ENCODE data around the gene SLC25A25.
A peak's percentile ranks its signal among the peaks of the same experiment; 100 is the strongest.
"Not testable (repeated sequence)": the region's sequence is repeated elsewhere in the genome, so short reads cannot be mapped to it uniquely, and the experiment has no call there.

SLC25A25 gene

DNA sequence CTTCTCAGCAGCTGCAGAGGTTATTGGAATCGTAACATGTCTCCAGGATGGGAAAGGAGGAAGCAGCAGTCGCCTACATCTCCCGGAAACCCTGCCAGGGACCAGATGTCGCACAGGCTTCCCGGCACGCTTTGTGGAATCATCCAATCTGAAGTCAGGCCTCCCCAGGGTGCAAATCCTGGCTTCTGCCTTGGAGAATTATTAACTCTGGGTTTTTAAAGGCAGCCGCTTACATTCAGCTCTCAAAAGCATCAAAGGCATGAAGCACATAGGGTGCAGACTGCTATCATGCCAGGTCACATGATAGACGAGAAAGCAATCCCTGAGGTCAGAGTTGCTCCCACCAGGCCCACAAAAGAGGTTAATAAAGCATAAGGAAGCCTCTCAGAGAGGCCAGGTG, 64.1 kb downstream of the SLC25A25 start:
- H3K27ac ChIP-seq (replicated peaks; ENCODE audit: low read length); H3K23ac ChIP-seq (ENCODE audit: low read depth, low read length, poor library complexity); H2BK120ac ChIP-seq (ENCODE audit: low read depth, low read length): not testable (repeated sequence)

DNA sequence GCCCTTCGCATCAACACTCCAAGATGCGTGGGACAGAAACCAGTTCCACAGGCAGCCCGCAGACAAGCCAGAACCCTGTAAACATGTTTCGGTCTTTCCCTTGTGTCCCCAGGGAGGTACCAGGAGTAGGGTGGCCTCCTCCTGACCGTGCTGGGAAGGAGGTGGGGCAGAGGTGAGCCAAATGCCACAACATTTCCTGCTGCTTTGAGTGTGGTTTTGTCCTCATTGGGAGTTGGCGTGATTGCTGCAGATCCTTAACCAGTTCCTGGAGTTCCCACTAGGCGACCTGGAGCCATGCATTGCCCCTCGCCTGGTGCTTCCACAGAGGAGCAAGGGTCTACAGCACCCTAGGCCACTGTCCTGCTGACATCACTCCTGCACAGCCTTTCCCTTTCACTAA, 67.5 kb downstream of the SLC25A25 start:
- not testable (repeated sequence) for H4K91ac ChIP-seq (ENCODE audit: low read depth, low read length, poor library complexity); H3K9me3 ChIP-seq (replicated peaks in 1 of 2; ENCODE audit: control insufficient read depth in 2 of 2, insufficient read depth in 1 of 2, low read depth in 1 of 2, low read length in 2 of 2); H3K27me3 ChIP-seq (ENCODE audit: control insufficient read depth in 3 of 3, insufficient read depth in 3 of 3, low read depth in 1 of 3, low read length in 3 of 3); H2AFZ ChIP-seq (ENCODE audit: low read length); H4K8ac ChIP-seq (ENCODE audit: low read depth, low read length); H3K4ac ChIP-seq (ENCODE audit: low read length); H3K27ac ChIP-seq (replicated peaks; ENCODE audit: low read length); H2AK5ac ChIP-seq (ENCODE audit: low read depth, low read length); H2BK5ac ChIP-seq (ENCODE audit: low read length); H3K9ac ChIP-seq (ENCODE audit: low read depth, low read length, poor library complexity); H3K79me1 ChIP-seq (ENCODE audit: low read depth, low read length); DNase-seq (ENCODE audit: low spot score); H2BK12ac ChIP-seq (ENCODE audit: low read length); H3K4me2 ChIP-seq (ENCODE audit: insufficient read depth, low read length, poor library complexity, severe bottlenecking); H2BK15ac ChIP-seq (ENCODE audit: low read length); H3K18ac ChIP-seq (ENCODE audit: low read length); H3K36me3 ChIP-seq (replicated peaks in 1 of 2; ENCODE audit: control insufficient read depth in 2 of 2, insufficient read depth in 2 of 2, low read length in 2 of 2); H3K14ac ChIP-seq (ENCODE audit: low read length); H2BK120ac ChIP-seq (ENCODE audit: low read depth, low read length); H3K4me3 ChIP-seq (ENCODE audit: low read length in 2 of 2); H3K23ac ChIP-seq (ENCODE audit: low read depth, low read length, poor library complexity)
- H3K4me1 ChIP-seq (ENCODE audit: control insufficient read depth in 2 of 2, insufficient read depth in 1 of 2, low read depth in 1 of 2, low read length in 2 of 2), result peaks cover 2 to 11% of the 10 kb centered on the region in 2 donors
- WGBS, 2 donors (ENCODE audit: extremely low coverage in 2 of 2, insufficient read length in 2 of 2, insufficient replicate concordance in 1 of 2), result no CpG with 5 or more reads among the region's 8 CpGs

More for the DNA sequence above, 64.1 kb downstream of the SLC25A25 start:
- H2BK5ac ChIP-seq (ENCODE audit: low read length); H3K27me3 ChIP-seq (ENCODE audit: control insufficient read depth in 3 of 3, insufficient read depth in 3 of 3, low read depth in 1 of 3, low read length in 3 of 3); H3K18ac ChIP-seq (ENCODE audit: low read length); H3K79me1 ChIP-seq (ENCODE audit: low read depth, low read length); H2AK5ac ChIP-seq (ENCODE audit: low read depth, low read length); H3K14ac ChIP-seq (ENCODE audit: low read length); DNase-seq (ENCODE audit: low spot score); H3K9ac ChIP-seq (ENCODE audit: low read depth, low read length, poor library complexity); H3K9me3 ChIP-seq (replicated peaks in 1 of 2; ENCODE audit: control insufficient read depth in 2 of 2, insufficient read depth in 1 of 2, low read depth in 1 of 2, low read length in 2 of 2); H4K91ac ChIP-seq (ENCODE audit: low read depth, low read length, poor library complexity); H4K8ac ChIP-seq (ENCODE audit: low read depth, low read length); H2BK15ac ChIP-seq (ENCODE audit: low read length); H3K4ac ChIP-seq (ENCODE audit: low read length); H2BK12ac ChIP-seq (ENCODE audit: low read length); H3K4me3 ChIP-seq (ENCODE audit: low read length in 2 of 2); H3K4me2 ChIP-seq (ENCODE audit: insufficient read depth, low read length, poor library complexity, severe bottlenecking); H3K36me3 ChIP-seq (replicated peaks in 1 of 2; ENCODE audit: control insufficient read depth in 2 of 2, insufficient read depth in 2 of 2, low read length in 2 of 2): not testable (repeated sequence)
- peaks cover 6 to 15% of the 10 kb centered on the region in 2 donors for H3K4me1 ChIP-seq (ENCODE audit: control insufficient read depth in 2 of 2, insufficient read depth in 1 of 2, low read depth in 1 of 2, low read length in 2 of 2)
- peak overlapping the region; percentile 78 for H2AFZ ChIP-seq (ENCODE audit: low read length)
- whole genome bisulfite sequencing, 2 donors (ENCODE audit: extremely low coverage in 2 of 2, insufficient read length in 2 of 2, insufficient replicate concordance in 1 of 2), result no CpG with 5 or more reads among the region's 8 CpGs

DNA sequence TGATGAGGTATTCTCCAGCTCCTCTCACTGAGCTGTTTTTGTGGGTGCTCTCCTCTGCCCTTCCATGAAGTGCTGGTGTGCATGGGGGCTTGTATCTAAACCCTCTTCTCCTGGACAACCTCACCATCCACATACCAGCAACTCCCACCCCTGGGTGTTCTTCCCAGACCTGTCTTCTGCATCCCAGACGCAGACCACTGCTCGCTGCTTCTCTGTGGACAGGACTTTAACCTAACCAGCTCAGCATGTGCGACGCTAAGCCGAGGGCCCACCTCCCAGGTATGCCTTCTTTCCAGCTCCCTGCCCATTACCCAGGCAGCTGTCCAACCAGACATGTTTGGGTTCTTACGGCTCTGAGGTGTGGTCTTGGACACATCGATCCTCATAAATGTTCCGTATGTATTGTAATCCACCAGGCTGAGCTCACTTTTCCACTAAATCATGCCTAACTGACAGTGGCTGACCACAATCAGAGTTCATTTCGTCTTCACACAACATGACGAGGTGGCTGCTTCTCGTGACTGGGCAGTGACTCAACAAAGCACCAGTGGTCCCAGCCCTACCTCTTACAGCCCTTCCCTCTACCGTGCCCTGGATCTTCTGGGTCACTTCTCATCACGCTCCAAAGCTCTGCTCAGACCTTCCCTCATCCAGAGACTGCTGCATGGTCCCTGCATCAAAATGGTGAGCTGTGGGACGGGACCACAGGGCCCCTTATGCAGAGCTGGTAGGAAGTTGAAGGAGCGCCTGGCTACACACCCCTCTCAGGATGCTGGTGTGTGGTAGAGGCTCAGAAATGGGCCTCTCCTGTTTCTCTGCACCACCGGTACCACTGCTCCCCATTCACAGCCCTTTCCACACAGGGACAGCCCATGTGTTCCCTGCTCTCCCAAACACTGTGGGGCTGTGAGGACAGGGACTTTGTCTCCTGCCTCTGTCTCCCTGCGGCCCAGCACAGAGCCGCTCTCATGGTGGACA, 69.1 kb downstream of the SLC25A25 start:
- Histone ChIP-seq H3K27ac (replicated peaks; ENCODE audit: low read length) (no peak overlapping the region), H3K18ac (ENCODE audit: low read length) (no peak overlapping the region), H3K9me3 (replicated peaks in 1 of 2; ENCODE audit: control insufficient read depth in 2 of 2, insufficient read depth in 1 of 2, low read depth in 1 of 2, low read length in 2 of 2) (no peaks in the 10 kb centered on the region), H3K4me1 (ENCODE audit: control insufficient read depth in 2 of 2, insufficient read depth in 1 of 2, low read depth in 1 of 2, low read length in 2 of 2) (peaks cover 2 to 7% of the 10 kb centered on the region in 2 donors), H2BK120ac (ENCODE audit: low read depth, low read length) (no peak overlapping the region), H3K23ac (ENCODE audit: low read depth, low read length, poor library complexity) (no peak overlapping the region), H4K8ac (ENCODE audit: low read depth, low read length) (no peak overlapping the region), H2AK5ac (ENCODE audit: low read depth, low read length) (peak overlapping the region; percentile 61), H2AFZ (ENCODE audit: low read length) (no peak overlapping the region), H3K4me3 (ENCODE audit: low read length in 2 of 2) (no peak overlapping the region), H3K14ac (ENCODE audit: low read length) (no peak overlapping the region), H3K4ac (ENCODE audit: low read length) (no peak overlapping the region), H4K91ac (ENCODE audit: low read depth, low read length, poor library complexity) (no peak overlapping the region), H3K27me3 (ENCODE audit: control insufficient read depth in 3 of 3, insufficient read depth in 3 of 3, low read depth in 1 of 3, low read length in 3 of 3) (peaks cover 0 to 3% (median 0%) of the 10 kb centered on the region in 3 experiments), H2BK15ac (ENCODE audit: low read length) (no peak overlapping the region), H2BK12ac (ENCODE audit: low read length) (no peak overlapping the region), H3K79me1 (ENCODE audit: low read depth, low read length) (no peaks in the 10 kb centered on the region), H3K36me3 (replicated peaks in 1 of 2; ENCODE audit: control insufficient read depth in 2 of 2, insufficient read depth in 2 of 2, low read length in 2 of 2) (no peaks in the 10 kb centered on the region), H3K9ac (ENCODE audit: low read depth, low read length, poor library complexity) (peak overlapping the region; percentile 9), H2BK5ac (ENCODE audit: low read length) (no peak overlapping the region), H3K4me2 (ENCODE audit: insufficient read depth, low read length, poor library complexity, severe bottlenecking) (no peak overlapping the region)
- no peak for DNase-seq (ENCODE audit: low spot score)
- no CpG with 5 or more reads among the region's 18 CpGs for WGBS, 2 donors (ENCODE audit: extremely low coverage in 2 of 2, insufficient read length in 2 of 2, insufficient replicate concordance in 1 of 2)

DNA sequence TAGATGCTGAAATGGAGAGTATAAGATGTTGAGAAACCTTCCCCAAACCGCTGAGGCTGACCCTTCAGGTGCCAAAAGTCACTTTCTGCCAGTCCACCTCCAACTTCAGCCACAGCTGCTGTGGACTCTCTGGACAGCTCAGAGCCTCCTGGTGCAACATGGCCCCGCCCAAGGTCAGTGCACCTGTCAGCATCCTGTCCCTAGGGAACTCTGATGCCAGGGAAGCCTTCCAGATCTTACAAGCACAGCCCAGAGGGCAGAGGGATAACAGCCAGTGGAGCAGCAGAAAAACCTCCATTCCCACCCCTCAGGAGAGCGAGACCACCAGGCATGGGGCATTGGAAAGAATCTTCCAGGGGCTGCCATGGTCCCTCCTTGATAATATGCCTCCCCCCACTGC, 70.0 kb downstream of the SLC25A25 start:
- Histone ChIP-seq H3K36me3 (replicated peaks in 1 of 2; ENCODE audit: control insufficient read depth in 2 of 2, insufficient read depth in 2 of 2, low read length in 2 of 2) (no peaks in the 10 kb centered on the region), H3K9me3 (replicated peaks in 1 of 2; ENCODE audit: control insufficient read depth in 2 of 2, insufficient read depth in 1 of 2, low read depth in 1 of 2, low read length in 2 of 2) (no peaks in the 10 kb centered on the region), H2BK120ac (ENCODE audit: low read depth, low read length) (no peak overlapping the region), H2AK5ac (ENCODE audit: low read depth, low read length) (no peak overlapping the region), H3K18ac (ENCODE audit: low read length) (peak overlapping the region; percentile 11), H3K4me3 (ENCODE audit: low read length in 2 of 2) (no peak overlapping the region), H3K9ac (ENCODE audit: low read depth, low read length, poor library complexity) (no peak overlapping the region), H3K79me1 (ENCODE audit: low read depth, low read length) (no peaks in the 10 kb centered on the region), H3K23ac (ENCODE audit: low read depth, low read length, poor library complexity) (no peak overlapping the region), H2AFZ (ENCODE audit: low read length) (no peak overlapping the region), H4K91ac (ENCODE audit: low read depth, low read length, poor library complexity) (no peak overlapping the region), H3K27ac (replicated peaks; ENCODE audit: low read length) (no peak overlapping the region), H2BK5ac (ENCODE audit: low read length) (no peak overlapping the region), H3K27me3 (ENCODE audit: control insufficient read depth in 3 of 3, insufficient read depth in 3 of 3, low read depth in 1 of 3, low read length in 3 of 3) (peaks cover 0 to 3% (median 0%) of the 10 kb centered on the region in 3 experiments), H3K4me1 (ENCODE audit: control insufficient read depth in 2 of 2, insufficient read depth in 1 of 2, low read depth in 1 of 2, low read length in 2 of 2) (peaks cover 2 to 4% of the 10 kb centered on the region in 2 donors), H2BK15ac (ENCODE audit: low read length) (no peak overlapping the region), H3K4me2 (ENCODE audit: insufficient read depth, low read length, poor library complexity, severe bottlenecking) (no peak overlapping the region), H3K4ac (ENCODE audit: low read length) (no peak overlapping the region), H4K8ac (ENCODE audit: low read depth, low read length) (no peak overlapping the region), H3K14ac (ENCODE audit: low read length) (no peak overlapping the region), H2BK12ac (ENCODE audit: low read length) (no peak overlapping the region)
- no peak for DNase-seq (ENCODE audit: low spot score)
- WGBS, 2 donors (ENCODE audit: extremely low coverage in 2 of 2, insufficient read length in 2 of 2, insufficient replicate concordance in 1 of 2), result no CpG with 5 or more reads among the region's 3 CpGs

All from neuronal stem cell (in vitro differentiated cells).